Transverse colon (tissue), 4 donors: ENCODE data around the gene TAC3. TPM values are rescaled to one million over a fixed set of nuclear protein-coding genes. Genes with fewer than 3 reads are reported as not detected.
"Not testable (repeated sequence)": the region's sequence is repeated elsewhere in the genome, so short reads cannot be mapped to it uniquely, and the experiment has no call there.

Experiments
- DNase-seq: peaks from one replicate; pipeline ENCODE4 v3.0.0-alpha.2; 2019
- H3K27ac ChIP-seq, 4 donors: fragments of 200-600 bp; sonication (generic); 2 replicates each; pipeline ENCODE4 v1.5.1; 2016 to 2018; ENCODE audit warnings: inconsistent platforms in 4 of 4
- H3K27me3 ChIP-seq: fragments of 200-600 bp; sonication (generic); 2 replicates; pipeline ENCODE4 v1.5.1; 2017; ENCODE audit warnings: inconsistent platforms
- H3K36me3 ChIP-seq, 4 donors: fragments of 200-600 bp; sonication (generic); 2 replicates each; pipeline ENCODE4 v1.5.1; 2017 to 2019; ENCODE audit warnings: inconsistent platforms in 4 of 4
- H3K4me1 ChIP-seq, 4 donors: fragments of 200-600 bp; sonication (generic); 2 replicates each; pipeline ENCODE4 v1.5.1; 2017 to 2020; ENCODE audit warnings: inconsistent platforms in 4 of 4
- H3K4me3 ChIP-seq, 4 donors: fragments of 200-600 bp; sonication (generic); 1 replicate in 1 of 4; 2 replicates in 3 of 4; pipeline versions ENCODE4 v1.5.1 to v1.6.1; 2017 to 2019; ENCODE audit warnings: inconsistent platforms in 4 of 4
- H3K9me3 ChIP-seq, 2 donors: fragments of 200-600 bp; sonication (generic); 2 replicates each; pipeline ENCODE4 v1.5.1; 2017 to 2019; ENCODE audit warnings: inconsistent platforms in 2 of 2
- EP300 ChIP-seq: sonication (generic); formaldehyde crosslinking; IDR thresholded peaks from one replicate; pipeline ENCODE4 v1.6.1; 2017; ENCODE audit warnings: antibody characterized with exemption, low read depth
- POLR2A ChIP-seq: fragments of 450-650 bp; IDR thresholded peaks from one replicate; pipeline ENCODE4 v1.6.1; 2016; ENCODE audit warnings: antibody characterized with exemption, mild to moderate bottlenecking, moderate library complexity
- POLR2AphosphoS5 ChIP-seq, 3 donors: sonication (generic); formaldehyde crosslinking; IDR thresholded peaks; one replicate each; pipeline ENCODE4 v1.6.1; 2016; ENCODE audit warnings: antibody characterized with exemption in 3 of 3
- WGBS, 2 donors: methylation state at CpG; one replicate each; pipeline ENCODE4 v1.1.5; 2018; ENCODE audit warnings: low coverage in 1 of 2; 5-methylcytosine and 5-hydroxymethylcytosine counted together
- in situ Hi-C, 4 donors: fragments of 200-750 bp; cut with MboI; loops; one replicate each; pipeline versions ENCODE4 v1.15.0 to v1.15.1; 2017; ENCODE audit warnings: low sequenced_read_pairs in 3 of 4, low pct_ligation_motif_present in 1 of 4, low pct_unique_long_range_greater_than_20kb in 1 of 4
- intact Hi-C: fragments of 100-400 bp; cut with DNase I; formaldehyde crosslinking; loops from one replicate; pipeline ENCODE4 v1.15.1; 2023; ENCODE audit warnings: low total_unique reads
- total RNA-seq, 4 donors: library from RNA; depleted of rRNA; stranded (reverse); fragments of >200 nt; gene quantifications; one replicate each; pipeline ENCODE4 v1.1.0, GENCODE V29; 2016
- TF ChIP-seq, protein P1 (sequence below), 5 experiments: fragments of 200-600 bp in 3 of 5; fragments of 450-650 bp in 2 of 5; sonication (generic) in 3 of 5; IDR thresholded peaks; 1 replicate in 2 of 5; 2 replicates in 3 of 5; pipeline ENCODE4 v1.5.1; 2016 to 2017; ENCODE audit warnings: antibody characterized with exemption in 5 of 5, inconsistent platforms in 3 of 5, mild to moderate bottlenecking in 2 of 5, moderate library complexity in 1 of 5

The TAC3 gene
- total RNA-seq, 4 donors from 2014 or later, result 2.5 to 47.1 (median 9.2) TPM; not detected in 1

DNA sequence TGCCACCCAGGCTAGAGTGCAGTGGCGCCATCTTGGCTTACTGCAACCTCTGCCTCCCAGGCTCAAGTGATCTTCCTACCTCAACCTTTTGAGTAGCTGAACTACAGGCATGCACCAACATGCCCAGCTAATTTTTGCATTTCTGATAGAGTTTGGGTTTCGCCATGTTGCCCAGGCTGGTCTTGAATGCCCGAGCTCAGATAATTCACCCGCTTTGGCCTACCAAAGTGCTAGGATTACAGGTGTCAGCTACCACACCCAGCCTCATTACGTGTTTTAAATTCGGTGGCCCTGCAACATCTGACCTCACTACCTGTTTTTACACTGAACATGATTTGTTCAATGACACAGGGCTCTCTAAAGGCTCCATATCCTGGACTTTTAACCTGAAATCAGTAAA, 36.1 kb downstream of the TAC3 start:
- in situ Hi-C loops, result loop anchor here in 1 of 4 donors (10.0 kb wide), 1 partner anchor 135 kb away; no protein-coding TSS in a partner anchor
- Histone ChIP-seq H3K4me1 (no peaks in the 10 kb centered on the region), H3K27me3 (no peaks in the 10 kb centered on the region), H3K9me3 (no peaks in the 10 kb centered on the region), H3K36me3 (no peaks in the 10 kb centered on the region), H3K4me3 (no peak overlapping the region), H3K27ac (no peak overlapping the region)
- no peak for TF ChIP-seq POLR2AphosphoS5 (IDR thresholded peaks at IDR 0.05)
- TF ChIP-seq, protein P1, sequence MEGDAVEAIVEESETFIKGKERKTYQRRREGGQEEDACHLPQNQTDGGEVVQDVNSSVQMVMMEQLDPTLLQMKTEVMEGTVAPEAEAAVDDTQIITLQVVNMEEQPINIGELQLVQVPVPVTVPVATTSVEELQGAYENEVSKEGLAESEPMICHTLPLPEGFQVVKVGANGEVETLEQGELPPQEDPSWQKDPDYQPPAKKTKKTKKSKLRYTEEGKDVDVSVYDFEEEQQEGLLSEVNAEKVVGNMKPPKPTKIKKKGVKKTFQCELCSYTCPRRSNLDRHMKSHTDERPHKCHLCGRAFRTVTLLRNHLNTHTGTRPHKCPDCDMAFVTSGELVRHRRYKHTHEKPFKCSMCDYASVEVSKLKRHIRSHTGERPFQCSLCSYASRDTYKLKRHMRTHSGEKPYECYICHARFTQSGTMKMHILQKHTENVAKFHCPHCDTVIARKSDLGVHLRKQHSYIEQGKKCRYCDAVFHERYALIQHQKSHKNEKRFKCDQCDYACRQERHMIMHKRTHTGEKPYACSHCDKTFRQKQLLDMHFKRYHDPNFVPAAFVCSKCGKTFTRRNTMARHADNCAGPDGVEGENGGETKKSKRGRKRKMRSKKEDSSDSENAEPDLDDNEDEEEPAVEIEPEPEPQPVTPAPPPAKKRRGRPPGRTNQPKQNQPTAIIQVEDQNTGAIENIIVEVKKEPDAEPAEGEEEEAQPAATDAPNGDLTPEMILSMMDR (IDR thresholded peaks at IDR 0.05), result no peak
- no peak for TF ChIP-seq EP300
- TF ChIP-seq POLR2A, result no peak
- DNase-seq, result no peak
- intact Hi-C loops, result no loop called here
- 94 to 96% methylated on average over 4 to 6 of the region's 6 CpGs for WGBS, 2 donors

DNA sequence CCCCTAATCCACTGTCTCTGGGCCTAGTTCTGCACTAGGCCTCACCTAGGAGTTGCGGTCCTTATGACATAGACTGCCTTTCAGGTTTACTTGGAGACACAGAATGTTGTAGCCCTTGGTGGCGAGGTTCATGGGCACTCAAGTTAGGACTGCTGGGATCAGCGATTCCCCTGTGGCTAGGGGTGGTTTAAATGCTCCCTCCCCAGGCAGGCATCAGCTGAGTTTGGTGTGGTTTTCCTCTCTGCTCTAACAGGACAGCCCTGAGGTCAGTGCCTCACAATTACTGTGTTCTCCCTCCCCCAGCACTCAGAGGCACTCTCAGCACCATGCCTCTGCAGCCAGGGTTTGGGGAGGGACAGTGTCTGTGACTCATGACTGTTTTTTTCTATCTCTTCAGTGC, 36.7 kb downstream of the TAC3 start:
- H3K4me3 ChIP-seq, result no peak overlapping the region
- H3K27me3 ChIP-seq, result no peaks in the 10 kb centered on the region
- no peak overlapping the region for H3K27ac ChIP-seq
- WGBS, 2 donors, result 100% methylated on average over 3 of the region's 3 CpGs; no CpG with 5 or more reads in 1 of the 2 donors
- H3K4me1 ChIP-seq, result no peaks in the 10 kb centered on the region
- H3K36me3 ChIP-seq, result no peaks in the 10 kb centered on the region
- intact Hi-C loops, result no loop called here
- H3K9me3 ChIP-seq, result no peaks in the 10 kb centered on the region
- TF ChIP-seq POLR2A (no peak), EP300 (no peak), POLR2AphosphoS5 (IDR thresholded peaks at IDR 0.05) (no peak)
- in situ Hi-C loops, result loop anchor here in 1 of 4 donors (10.0 kb wide), 1 partner anchor 135 kb away; no protein-coding TSS in a partner anchor
- no peak for DNase-seq

DNA sequence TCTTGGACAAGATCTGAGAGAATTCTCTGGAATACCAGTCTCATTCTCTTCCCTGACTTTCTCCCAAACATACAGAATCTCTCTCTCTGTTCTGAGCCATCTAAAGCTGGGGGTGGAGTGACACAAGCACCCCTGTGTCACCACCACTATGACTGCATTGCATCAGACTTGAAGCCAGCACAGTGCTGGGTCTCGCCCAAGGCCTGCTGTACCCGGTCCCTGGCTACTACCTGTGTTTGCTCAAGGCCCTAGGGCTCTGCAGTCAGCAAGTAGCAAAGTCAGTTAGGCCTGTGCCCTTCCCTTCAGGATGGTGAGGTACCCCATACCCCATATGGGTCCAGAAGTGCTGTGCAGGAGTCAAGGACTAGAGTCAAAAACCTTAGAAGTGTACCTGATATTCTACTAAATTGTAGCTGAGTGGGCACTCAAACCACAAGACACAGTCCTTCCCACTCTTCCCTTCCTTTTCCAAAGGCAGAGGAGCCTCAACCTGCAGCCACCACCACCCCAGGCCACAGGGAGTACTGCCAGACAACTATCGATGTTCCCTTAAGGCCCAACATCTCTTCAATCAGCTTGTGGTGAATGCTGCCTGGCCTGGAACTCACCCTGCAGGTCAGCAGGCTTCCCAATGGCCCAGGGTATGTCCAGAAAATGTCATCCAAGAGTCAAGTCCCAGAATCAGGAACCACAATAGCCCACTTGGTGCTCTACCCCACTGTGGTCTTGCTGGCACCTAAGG, 37.8 kb downstream of the TAC3 start:
- H3K9me3 ChIP-seq, result no peaks in the 10 kb centered on the region
- H3K27ac ChIP-seq, result no peak overlapping the region
- WGBS, 2 donors, result 88% methylated on average over 3 of the region's 3 CpGs; no CpG with 5 or more reads in 1 of the 2 donors
- H3K4me1 ChIP-seq, result no peaks in the 10 kb centered on the region
- H3K4me3 ChIP-seq, result no peak overlapping the region
- no peaks in the 10 kb centered on the region for H3K27me3 ChIP-seq
- H3K36me3 ChIP-seq, result no peaks in the 10 kb centered on the region
- DNase-seq, result no peak
- no peak for TF ChIP-seq EP300
- in situ Hi-C loops (no loop called here), intact Hi-C loops (no loop called here)

DNA sequence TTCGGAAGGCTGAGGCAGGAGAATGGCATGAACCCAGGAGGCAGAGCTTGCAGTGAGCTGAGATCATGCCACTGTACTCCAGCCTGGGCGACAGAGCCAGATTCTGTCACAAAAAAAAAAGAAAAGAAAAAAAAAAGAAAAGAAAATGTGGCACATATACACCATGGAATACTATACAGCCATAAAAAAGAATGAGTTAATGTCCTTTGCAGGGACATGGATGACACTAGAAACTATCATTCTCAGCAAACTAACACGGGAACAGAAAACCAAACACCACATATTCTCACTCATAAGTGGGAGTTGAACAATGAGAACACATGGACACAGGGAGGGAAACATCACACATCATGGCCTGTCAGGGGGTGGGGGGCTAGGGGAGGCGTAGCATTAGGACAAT, 39.0 kb downstream of the TAC3 start:
- 76 to 80% methylated on average over 2 to 4 of the region's 4 CpGs for WGBS, 2 donors
- H3K4me1 ChIP-seq, intact Hi-C loops, H3K4me3 ChIP-seq, H3K27me3 ChIP-seq, H3K27ac ChIP-seq, DNase-seq, H3K9me3 ChIP-seq, H3K36me3 ChIP-seq, in situ Hi-C loops: not testable (repeated sequence)

DNA sequence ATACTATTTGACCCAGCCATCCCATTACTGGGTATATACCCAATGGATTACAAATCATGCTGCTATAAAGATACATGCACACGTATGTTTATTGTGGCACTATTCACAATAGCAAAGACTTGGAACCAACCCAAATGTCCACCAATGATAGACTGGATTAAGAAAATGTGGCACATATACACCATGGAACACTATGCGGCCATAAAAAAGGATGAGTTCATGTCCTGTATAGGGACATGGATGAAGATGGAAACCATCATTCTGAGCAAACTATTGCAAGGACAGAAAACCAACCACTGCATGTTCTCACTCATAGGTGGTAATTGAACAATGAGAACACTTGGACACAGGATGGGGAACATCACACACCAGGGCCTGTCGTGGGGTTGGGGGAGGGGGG, 42.1 kb downstream of the TAC3 start:
- H3K27me3 ChIP-seq, in situ Hi-C loops, H3K9me3 ChIP-seq, H3K27ac ChIP-seq, DNase-seq, H3K4me3 ChIP-seq, H3K36me3 ChIP-seq, intact Hi-C loops, H3K4me1 ChIP-seq: not testable (repeated sequence)
- 80% methylated on average over 3 of the region's 3 CpGs; no CpG with 5 or more reads in 1 of the 2 donors for WGBS, 2 donors

DNA sequence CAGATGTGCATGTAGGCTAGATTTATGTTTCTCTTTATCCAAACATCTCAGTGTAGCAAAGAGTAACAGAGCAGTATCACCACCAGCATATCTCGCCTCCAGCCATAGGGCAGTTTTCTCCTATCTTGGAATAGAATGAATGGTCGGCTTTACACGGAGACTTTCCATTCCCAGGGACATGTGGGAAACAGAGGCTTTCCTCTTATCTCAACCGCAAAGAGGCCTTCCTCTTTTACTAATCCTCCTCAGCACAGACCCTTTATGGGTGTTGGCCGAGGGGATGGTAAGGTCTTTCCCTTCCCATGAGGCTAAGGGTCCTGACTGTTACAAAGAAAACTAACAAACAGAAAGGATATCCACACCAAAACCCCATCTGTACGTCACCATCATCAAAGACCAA, 47.4 kb downstream of the TAC3 start:
- H3K4me3 ChIP-seq, H3K36me3 ChIP-seq, H3K4me1 ChIP-seq, in situ Hi-C loops, intact Hi-C loops, DNase-seq, H3K9me3 ChIP-seq, H3K27ac ChIP-seq, H3K27me3 ChIP-seq: not testable (repeated sequence)
- WGBS, 2 donors, result 53 to 77% methylated on average over 2 to 6 of the region's 6 CpGs

DNA sequence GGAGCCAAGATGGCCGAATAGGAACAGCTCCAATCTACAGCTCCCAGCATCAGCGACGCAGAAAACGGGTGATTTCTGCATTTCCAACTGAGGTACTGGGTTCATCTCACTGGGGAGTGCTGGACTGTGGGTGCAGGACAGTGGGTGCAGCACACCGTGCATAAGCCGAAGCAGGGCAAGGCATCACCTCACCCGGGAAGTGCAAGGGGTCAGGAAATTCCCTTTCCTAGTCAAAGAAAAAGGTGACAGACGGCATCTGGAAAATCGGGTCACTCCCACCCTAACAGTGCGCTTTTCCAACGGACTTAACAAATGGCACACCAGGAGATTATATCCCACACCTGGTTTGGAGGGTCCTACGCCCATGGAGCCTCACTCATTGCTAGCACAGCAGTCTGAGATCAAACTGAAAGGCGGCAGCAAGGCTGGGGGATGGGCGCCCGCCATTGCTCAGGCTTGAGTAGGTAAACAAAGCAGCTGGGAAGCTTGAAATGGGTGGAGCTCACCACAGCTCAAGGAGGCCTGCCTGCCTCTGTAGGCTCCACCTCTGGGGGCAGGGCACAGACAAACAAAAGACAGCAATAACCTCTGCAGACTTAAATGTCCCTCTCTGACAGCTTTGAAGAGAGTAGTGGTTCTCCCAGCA, 50.2 kb downstream of the TAC3 start:
- H3K27me3 ChIP-seq, in situ Hi-C loops, H3K27ac ChIP-seq, H3K4me3 ChIP-seq, H3K4me1 ChIP-seq, H3K9me3 ChIP-seq, intact Hi-C loops, H3K36me3 ChIP-seq, DNase-seq: not testable (repeated sequence)
- 86 to 100% methylated on average over 2 to 15 of the region's 15 CpGs for WGBS, 2 donors

DNA sequence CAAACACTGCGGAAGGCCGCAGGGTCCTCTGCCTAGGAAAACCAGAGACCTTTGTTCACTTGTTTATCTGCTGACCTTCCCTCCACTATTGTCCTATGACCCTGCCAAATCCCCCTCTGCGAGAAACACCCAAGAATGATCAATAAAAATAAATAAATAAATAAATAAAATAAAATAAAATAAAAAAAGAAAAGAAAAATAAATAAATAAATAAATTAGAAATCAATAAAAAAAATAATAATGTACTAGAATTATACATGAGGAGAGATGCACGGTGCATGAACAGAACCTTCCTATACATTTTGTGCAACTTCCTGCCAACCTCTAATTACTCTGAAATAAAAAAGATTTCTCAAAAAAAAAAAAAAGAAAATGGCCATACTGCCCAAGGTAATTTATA, 51.2 kb downstream of the TAC3 start:
- H3K27me3 ChIP-seq, H3K9me3 ChIP-seq, H3K36me3 ChIP-seq, H3K4me3 ChIP-seq, intact Hi-C loops, in situ Hi-C loops, H3K27ac ChIP-seq, H3K4me1 ChIP-seq, DNase-seq: not testable (repeated sequence)
- 89 to 93% methylated on average over 3 to 4 of the region's 4 CpGs for WGBS, 2 donors

DNA sequence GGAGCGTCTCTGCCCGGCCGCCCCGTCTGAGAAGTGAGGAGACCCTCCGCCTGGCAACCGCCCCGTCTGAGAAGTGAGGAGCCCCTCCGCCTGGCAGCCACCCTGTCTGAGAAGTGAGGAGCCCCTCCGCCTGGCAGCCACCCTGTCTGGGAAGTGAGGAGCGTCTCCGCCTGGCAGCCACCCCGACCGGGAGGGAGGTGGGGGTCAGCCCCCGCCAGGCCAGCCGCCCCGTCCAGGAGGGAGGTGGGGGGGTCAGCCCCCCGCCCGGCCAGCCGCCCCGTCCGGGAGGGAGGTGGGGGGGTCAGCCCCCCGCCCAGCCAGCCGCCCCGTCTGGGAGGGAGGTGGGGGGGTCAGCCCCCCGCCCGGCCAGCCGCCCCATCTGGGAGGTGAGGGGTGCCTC, 52.8 kb downstream of the TAC3 start:
- H3K9me3 ChIP-seq, in situ Hi-C loops, H3K4me1 ChIP-seq, H3K36me3 ChIP-seq, H3K4me3 ChIP-seq, H3K27me3 ChIP-seq, intact Hi-C loops, H3K27ac ChIP-seq, DNase-seq: not testable (repeated sequence)
- WGBS, 2 donors, result no CpG with 5 or more reads among the region's 27 CpGs
